IMR-90 (cell line): ENCODE data around the gene MAD2L2. TPM values are rescaled to one million over a fixed set of nuclear protein-coding genes. Genes with fewer than 3 reads are reported as not detected.

Experiments used
- ATAC-seq: fragments of 200-7000 bp; cut with Tn5 transposase; 2 replicates; pipeline ENCODE4 v1.9.1; 2020; ENCODE audit warnings: low read depth, mild to moderate bottlenecking, moderate library complexity
- BruUV-seq: library from RNA; stranded (reverse); fragments of 400-500 nt; replicated peaks from 2 replicates; lab custom pipeline; 2021; lab: Mats Ljungman, UMichigan
- CTCF ChIA-PET: fragments of 300-600 bp; formaldehyde crosslinking; extraction: SDS; loops from one replicate; lab custom pipeline; 2021; ENCODE audit warnings: antibody characterized with exemption; lab: Yijun Ruan, JAX
- POLR2A ChIA-PET: fragments of 300-600 bp; sonication (Branson Sonifier 250); formaldehyde crosslinking; loops from one replicate; lab custom pipeline; 2022; ENCODE audit warnings: antibody characterized with exemption; ENCODE audit not compliant: unreplicated experiment; lab: Charles Lee
- DNase-seq: peaks from one replicate; pipeline ENCODE4 v3.0.0; 2013
- H2AFZ ChIP-seq: replicated peaks from 2 replicates; pipeline ENCODE3; 2013; ENCODE audit warnings: low read length, mild to moderate bottlenecking; ENCODE audit not compliant: poor library complexity
- H2AK5ac ChIP-seq: 2 replicates; pipeline ENCODE4 v1.6.1; 2013; ENCODE audit warnings: low read depth, low read length, inconsistent platforms
- H2AK9ac ChIP-seq: replicated peaks from 2 replicates; pipeline ENCODE3; 2013; ENCODE audit warnings: mild to moderate bottlenecking, low read depth, low read length, moderate library complexity; ENCODE audit not compliant: poor library complexity
- H2BK120ac ChIP-seq: 2 replicates; pipeline ENCODE4 v1.6.1; 2013; ENCODE audit warnings: low read depth, low read length, inconsistent platforms
- H2BK15ac ChIP-seq: 3 replicates; pipeline ENCODE4 v1.6.1; 2013; ENCODE audit warnings: low read depth, low read length, inconsistent platforms
- H2BK20ac ChIP-seq: 2 replicates; pipeline ENCODE4 v1.6.1; 2013; ENCODE audit warnings: low read depth, mild to moderate bottlenecking, inconsistent platforms, low read length, moderate library complexity
- H2BK5ac ChIP-seq: 2 replicates; pipeline ENCODE4 v1.6.1; 2013; ENCODE audit warnings: mild to moderate bottlenecking, low read depth, low read length, inconsistent platforms; ENCODE audit not compliant: poor library complexity, severe bottlenecking
- H3K14ac ChIP-seq: replicated peaks from 2 replicates; pipeline ENCODE4 v1.6.1; 2013; ENCODE audit warnings: low read depth, low read length, inconsistent platforms
- H3K18ac ChIP-seq: 2 replicates; pipeline ENCODE4 v1.6.1; 2013; ENCODE audit warnings: low read depth, low read length, control low read depth
- H3K23ac ChIP-seq: 2 replicates; pipeline ENCODE4 v1.6.1; 2013; ENCODE audit warnings: low read depth, low read length, inconsistent platforms
- H3K27ac ChIP-seq: 2 replicates; pipeline ENCODE4 v1.5.1; 2013; ENCODE audit warnings: mild to moderate bottlenecking, control low read depth, low read length; ENCODE audit not compliant: insufficient read depth
- H3K27me3 ChIP-seq: 2 replicates; pipeline ENCODE4 v1.6.1; 2013; ENCODE audit warnings: low read length; ENCODE audit not compliant: control insufficient read depth, insufficient read depth
- H3K36me3 ChIP-seq: 2 replicates; pipeline ENCODE4 v1.6.1; 2013; ENCODE audit warnings: low read length, mixed read lengths; ENCODE audit not compliant: control insufficient read depth, insufficient read depth
- H3K4ac ChIP-seq: 2 replicates; pipeline ENCODE4 v1.6.1; 2013; ENCODE audit warnings: low read depth, low read length, inconsistent platforms
- H3K4me1 ChIP-seq: 2 replicates; pipeline ENCODE4 v1.6.1; 2013; ENCODE audit warnings: low read length, mixed read lengths; ENCODE audit not compliant: control insufficient read depth, insufficient read depth
- H3K4me2 ChIP-seq: 2 replicates; pipeline ENCODE4 v1.6.1; 2013; ENCODE audit warnings: low read depth, mild to moderate bottlenecking, control low read depth, low read length, moderate library complexity
- H3K4me3 ChIP-seq: 2 replicates; pipeline ENCODE4 v1.5.1; 2013; ENCODE audit warnings: low read depth, mild to moderate bottlenecking, control low read depth, low read length, moderate library complexity; ENCODE audit not compliant: insufficient read depth
- H3K56ac ChIP-seq: 2 replicates; pipeline ENCODE4 v1.6.1; 2013; ENCODE audit warnings: low read length, inconsistent platforms; ENCODE audit not compliant: insufficient read depth; ENCODE audit errors: extremely low read depth
- H3K79me1 ChIP-seq, 2 experiments: 2 replicates each; pipeline ENCODE4 v1.6.1; 2013; ENCODE audit warnings: low read length in 2 of 2, inconsistent platforms in 1 of 2, low read depth in 1 of 2
- H3K9ac ChIP-seq: 2 replicates; pipeline ENCODE4 v1.6.1; 2013; ENCODE audit warnings: low read depth, low read length, control low read depth
- H3K9me1 ChIP-seq: 2 replicates; pipeline ENCODE4 v1.6.1; 2013; ENCODE audit warnings: low read length, inconsistent platforms; ENCODE audit not compliant: insufficient read depth
- H3K9me3 ChIP-seq: 2 replicates; pipeline ENCODE4 v1.6.1; 2013; ENCODE audit warnings: low read length; ENCODE audit not compliant: control insufficient read depth, insufficient read depth
- H4K20me1 ChIP-seq: 2 replicates; pipeline ENCODE4 v1.6.1; 2013; ENCODE audit warnings: low read length, inconsistent platforms; ENCODE audit not compliant: insufficient read depth
- H4K5ac ChIP-seq: 2 replicates; pipeline ENCODE4 v1.6.1; 2013; ENCODE audit warnings: mild to moderate bottlenecking, low read depth, low read length, control low read depth
- H4K8ac ChIP-seq, 2 experiments: 2 replicates each; pipeline ENCODE4 v1.6.1; 2013; ENCODE audit warnings: low read depth in 2 of 2, low read length in 2 of 2, control low read depth in 1 of 2, inconsistent platforms in 1 of 2
- H4K91ac ChIP-seq: 2 replicates; pipeline ENCODE4 v1.6.1; 2013; ENCODE audit warnings: low read depth, low read length, inconsistent platforms; ENCODE audit not compliant: insufficient read depth
- BHLHE40 ChIP-seq: fragments of 150-350 bp; IDR thresholded peaks from 2 replicates; pipeline ENCODE4 v1.6.1; 2016; ENCODE audit warnings: mild to moderate bottlenecking, low read depth, low read length
- CEBPB ChIP-seq: IDR thresholded peaks from 2 replicates; pipeline ENCODE4 v1.6.1; 2012; ENCODE audit warnings: low read depth, low read length, improper control_type of control experiment
- CHD1 ChIP-seq: IDR thresholded peaks from 2 replicates; pipeline ENCODE4 v1.6.1; 2012; ENCODE audit warnings: low read depth, low read length, improper control_type of control experiment
- CTCF ChIP-seq: conservative IDR thresholded peaks from 2 replicates; pipeline ENCODE4 v1.5.1; 2012; ENCODE audit warnings: mild to moderate bottlenecking, low read depth, low read length, improper control_type of control experiment
- ELK1 ChIP-seq: fragments of 150-350 bp; IDR thresholded peaks from 2 replicates; pipeline ENCODE4 v1.6.1; 2016; ENCODE audit warnings: low read depth, mild to moderate bottlenecking, low read length, moderate library complexity, borderline replicate concordance
- FOS ChIP-seq: fragments of 150-350 bp; IDR thresholded peaks from 2 replicates; pipeline ENCODE4 v1.6.1; 2016; ENCODE audit warnings: low read depth, low read length
- MAZ ChIP-seq: IDR thresholded peaks from 2 replicates; pipeline ENCODE4 v1.6.1; 2012; ENCODE audit warnings: low read depth, mild to moderate bottlenecking, low read length, improper control_type of control experiment, moderate library complexity, borderline replicate concordance
- MXI1 ChIP-seq: IDR thresholded peaks from 2 replicates; pipeline ENCODE4 v1.6.1; 2012; ENCODE audit warnings: low read depth, mild to moderate bottlenecking, low read length, moderate library complexity, borderline replicate concordance
- RAD21 ChIP-seq: IDR thresholded peaks from 2 replicates; pipeline ENCODE4 v1.6.1; 2012; ENCODE audit warnings: low read length, improper control_type of control experiment
- RCOR1 ChIP-seq: IDR thresholded peaks from 2 replicates; pipeline ENCODE4 v1.6.1; 2012; ENCODE audit warnings: mild to moderate bottlenecking, low read length, improper control_type of control experiment; ENCODE audit not compliant: insufficient replicate concordance
- WGBS, 2 experiments: methylation state at CpG; one replicate each; pipeline versions ENCODE4 v1.1.5 to v1.1.7; 2013; ENCODE audit warnings: missing lambda C conversion rate in 2 of 2; ENCODE audit not compliant: insufficient read length in 1 of 2; ENCODE audit errors: extremely low coverage in 2 of 2; 5-methylcytosine and 5-hydroxymethylcytosine counted together
- dilution Hi-C: fragments of 300-500 bp; cut with HindIII; formaldehyde crosslinking; loops from one replicate; pipeline ENCODE4 v1.14.3; 2018; ENCODE audit warnings: low sequenced_read_pairs; ENCODE audit not compliant: unreplicated experiment
- in situ Hi-C: fragments of 300-500 bp; cut with MboI; formaldehyde crosslinking; loops from 3 replicates; pipeline ENCODE4 v1.14.3; 2019; ENCODE audit warnings: low sequenced_read_pairs, inconsistent platforms, mixed read lengths
- intact Hi-C: fragments of 100-400 bp; cut with micrococcal nuclease; formaldehyde crosslinking; loops from 2 replicates; pipeline ENCODE4 v1.10.0; 2022
- polyA plus RNA-seq, 3 experiments: library from polyadenylated mRNA; depleted of rRNA; stranded (reverse); fragments of >200 nt; gene quantifications; 2 replicates each; pipeline ENCODE4 v1.2.3, GENCODE V29; 2012; ENCODE audit warnings: low replicate concordance in 1 of 3
- total RNA-seq: library from RNA; depleted of rRNA; stranded (reverse); fragments of >200 nt; gene quantifications from 2 replicates; pipeline ENCODE4 v1.2.3, GENCODE V29; 2012

The MAD2L2 gene
- total and polyA plus RNA-seq, 2 of the 4 experiments (the other 2 are of a cell fraction): 44.6 to 70.9 TPM

- no peak overlapping the region for H3K9ac ChIP-seq
- CTCF ChIA-PET: no interaction called here
- TF ChIP-seq MXI1: no peak
- no peak for TF ChIP-seq CEBPB
- TF ChIP-seq FOS: peak; percentile 61
- no peak for TF ChIP-seq RAD21
- no peak for TF ChIP-seq RCOR1
- TF ChIP-seq BHLHE40: 0 out of 2 replicates have a peak, but pooled peaks have one; percentile 25
- TF ChIP-seq CTCF: no peak
- no peak for TF ChIP-seq ELK1
- TF ChIP-seq MAZ: no peak
- no peak for TF ChIP-seq CHD1
- H2AK5ac ChIP-seq: no peak overlapping the region
- H2BK15ac ChIP-seq: no peak overlapping the region
- no TSS peak for BruUV-seq
- H3K4me1 ChIP-seq: peaks cover 3% of the 10 kb centered on the region; the same call in 1 of the 2 replicates
- H2AFZ ChIP-seq: no peak overlapping the region
- H2BK20ac ChIP-seq: no peak overlapping the region
- no peaks in the 10 kb centered on the region for H3K79me1 ChIP-seq
- H2BK120ac ChIP-seq: no peak overlapping the region
- H3K4me2 ChIP-seq: no peak overlapping the region
- no peak overlapping the region for H3K18ac ChIP-seq
- H3K23ac ChIP-seq: no peak overlapping the region
- WGBS, 2 experiments: 36% methylated on average over 3 of the region's 6 CpGs; no CpG with 5 or more reads in 1 of the 2 experiments
- no peak overlapping the region for H3K56ac ChIP-seq
- no peak overlapping the region for H2BK5ac ChIP-seq
- H3K14ac ChIP-seq: no peak overlapping the region
- dilution Hi-C loops: no loop called here
- H3K4ac ChIP-seq: no peak overlapping the region
- H4K5ac ChIP-seq: no peak overlapping the region
- H3K9me1 ChIP-seq: 0 out of 2 replicates have a peak, but pooled peaks cover 4% of the 10 kb centered on the region
- in situ Hi-C loops: no loop called here
- no peaks in the 10 kb centered on the region for H3K36me3 ChIP-seq
- ATAC-seq (peak; percentile 69), DNase-seq (peak; percentile 77)
- intact Hi-C loops: no loop called here
- H4K8ac ChIP-seq: no peak overlapping the region
- no peak overlapping the region for H3K4me3 ChIP-seq
- POLR2A ChIA-PET: no interaction called here
- H4K20me1 ChIP-seq: no peaks in the 10 kb centered on the region
- no peaks in the 10 kb centered on the region for H3K9me3 ChIP-seq
- peaks cover 61% of the 10 kb centered on the region for H3K27me3 ChIP-seq
- no peak overlapping the region for H2AK9ac ChIP-seq
- no peak overlapping the region for H4K91ac ChIP-seq
- no peak overlapping the region for H3K27ac ChIP-seq
These were observed 12.2 kb upstream of the MAD2L2 start for GRCh38 chr1:11693024-11693590.
